Esophagus muscularis mucosa (tissue), 3 donors: Measurements from ENCODE around the gene GTSE1.

ENCODE experiments used
- POLR2A ChIP-seq: fragments of 450-650 bp; IDR thresholded peaks from one replicate; pipeline ENCODE4 v1.6.1; 2017; ENCODE audit warnings: antibody characterized with exemption, moderate library complexity, mild to moderate bottlenecking, low read depth
- TF ChIP-seq, protein P1 (sequence below), 3 experiments: fragments of 200-600 bp in 2 of 3; fragments of 450-650 bp in 1 of 3; sonication (generic) in 2 of 3; IDR thresholded peaks; one replicate each; pipeline ENCODE4 v1.5.1; 2017 to 2019; ENCODE audit warnings: antibody characterized with exemption in 3 of 3, mild to moderate bottlenecking in 2 of 3, moderate library complexity in 1 of 3

DNA sequence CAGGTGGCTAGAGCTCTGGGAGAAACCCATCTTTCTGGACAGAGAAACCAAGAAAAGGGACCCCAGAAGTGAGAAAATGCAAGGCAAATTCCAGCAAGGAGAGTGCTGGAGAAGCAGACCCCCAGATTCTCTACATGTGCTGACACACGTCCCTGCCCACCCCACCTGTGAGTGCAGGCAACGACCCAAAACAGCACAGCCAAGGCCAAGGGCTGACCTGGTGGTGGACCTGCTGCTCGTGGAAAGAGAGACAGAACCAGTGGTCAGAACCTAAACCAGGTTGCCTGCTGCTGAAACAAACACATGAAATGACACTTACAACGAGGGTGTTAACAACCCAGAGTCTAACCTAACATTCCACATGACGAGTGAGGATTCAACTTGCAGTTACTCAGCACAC lies 63.4 kb downstream of the GTSE1 start:
- TF ChIP-seq, protein P1, sequence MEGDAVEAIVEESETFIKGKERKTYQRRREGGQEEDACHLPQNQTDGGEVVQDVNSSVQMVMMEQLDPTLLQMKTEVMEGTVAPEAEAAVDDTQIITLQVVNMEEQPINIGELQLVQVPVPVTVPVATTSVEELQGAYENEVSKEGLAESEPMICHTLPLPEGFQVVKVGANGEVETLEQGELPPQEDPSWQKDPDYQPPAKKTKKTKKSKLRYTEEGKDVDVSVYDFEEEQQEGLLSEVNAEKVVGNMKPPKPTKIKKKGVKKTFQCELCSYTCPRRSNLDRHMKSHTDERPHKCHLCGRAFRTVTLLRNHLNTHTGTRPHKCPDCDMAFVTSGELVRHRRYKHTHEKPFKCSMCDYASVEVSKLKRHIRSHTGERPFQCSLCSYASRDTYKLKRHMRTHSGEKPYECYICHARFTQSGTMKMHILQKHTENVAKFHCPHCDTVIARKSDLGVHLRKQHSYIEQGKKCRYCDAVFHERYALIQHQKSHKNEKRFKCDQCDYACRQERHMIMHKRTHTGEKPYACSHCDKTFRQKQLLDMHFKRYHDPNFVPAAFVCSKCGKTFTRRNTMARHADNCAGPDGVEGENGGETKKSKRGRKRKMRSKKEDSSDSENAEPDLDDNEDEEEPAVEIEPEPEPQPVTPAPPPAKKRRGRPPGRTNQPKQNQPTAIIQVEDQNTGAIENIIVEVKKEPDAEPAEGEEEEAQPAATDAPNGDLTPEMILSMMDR (IDR thresholded peaks at IDR 0.05): no peak
- no peak for TF ChIP-seq POLR2A
